ENCODE measurements around the gene RC3H1. TPM values are rescaled to one million over a fixed set of nuclear protein-coding genes. Genes with fewer than 3 reads are reported as not detected.

Gene RC3H1, protein sequence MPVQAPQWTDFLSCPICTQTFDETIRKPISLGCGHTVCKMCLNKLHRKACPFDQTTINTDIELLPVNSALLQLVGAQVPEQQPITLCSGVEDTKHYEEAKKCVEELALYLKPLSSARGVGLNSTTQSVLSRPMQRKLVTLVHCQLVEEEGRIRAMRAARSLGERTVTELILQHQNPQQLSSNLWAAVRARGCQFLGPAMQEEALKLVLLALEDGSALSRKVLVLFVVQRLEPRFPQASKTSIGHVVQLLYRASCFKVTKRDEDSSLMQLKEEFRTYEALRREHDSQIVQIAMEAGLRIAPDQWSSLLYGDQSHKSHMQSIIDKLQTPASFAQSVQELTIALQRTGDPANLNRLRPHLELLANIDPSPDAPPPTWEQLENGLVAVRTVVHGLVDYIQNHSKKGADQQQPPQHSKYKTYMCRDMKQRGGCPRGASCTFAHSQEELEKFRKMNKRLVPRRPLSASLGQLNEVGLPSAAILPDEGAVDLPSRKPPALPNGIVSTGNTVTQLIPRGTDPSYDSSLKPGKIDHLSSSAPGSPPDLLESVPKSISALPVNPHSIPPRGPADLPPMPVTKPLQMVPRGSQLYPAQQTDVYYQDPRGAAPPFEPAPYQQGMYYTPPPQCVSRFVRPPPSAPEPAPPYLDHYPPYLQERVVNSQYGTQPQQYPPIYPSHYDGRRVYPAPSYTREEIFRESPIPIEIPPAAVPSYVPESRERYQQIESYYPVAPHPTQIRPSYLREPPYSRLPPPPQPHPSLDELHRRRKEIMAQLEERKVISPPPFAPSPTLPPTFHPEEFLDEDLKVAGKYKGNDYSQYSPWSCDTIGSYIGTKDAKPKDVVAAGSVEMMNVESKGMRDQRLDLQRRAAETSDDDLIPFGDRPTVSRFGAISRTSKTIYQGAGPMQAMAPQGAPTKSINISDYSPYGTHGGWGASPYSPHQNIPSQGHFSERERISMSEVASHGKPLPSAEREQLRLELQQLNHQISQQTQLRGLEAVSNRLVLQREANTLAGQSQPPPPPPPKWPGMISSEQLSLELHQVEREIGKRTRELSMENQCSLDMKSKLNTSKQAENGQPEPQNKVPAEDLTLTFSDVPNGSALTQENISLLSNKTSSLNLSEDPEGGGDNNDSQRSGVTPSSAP
- total RNA-seq (2022) (29.2 and 36.3 TPM in 2 replicates), Bru-seq, nascent RNA (percentile 90 among the genes with signal in this experiment), BruChase-seq, experiment 1, labeled RNA remaining after a 2-hour chase (percentile 94 among the genes with signal in this experiment), BruChase-seq, experiment 2, labeled RNA remaining after a 6-hour chase (percentile 90 among the genes with signal in this experiment)
- long read RNA-seq, full-length matches to known transcripts = 1 of 9 reads
- long read RNA-seq, partial matches to known transcripts = 2 of 9 reads
- long read RNA-seq, other reads (novel, unspliced or antisense) = 6 of 9 reads

DNA sequence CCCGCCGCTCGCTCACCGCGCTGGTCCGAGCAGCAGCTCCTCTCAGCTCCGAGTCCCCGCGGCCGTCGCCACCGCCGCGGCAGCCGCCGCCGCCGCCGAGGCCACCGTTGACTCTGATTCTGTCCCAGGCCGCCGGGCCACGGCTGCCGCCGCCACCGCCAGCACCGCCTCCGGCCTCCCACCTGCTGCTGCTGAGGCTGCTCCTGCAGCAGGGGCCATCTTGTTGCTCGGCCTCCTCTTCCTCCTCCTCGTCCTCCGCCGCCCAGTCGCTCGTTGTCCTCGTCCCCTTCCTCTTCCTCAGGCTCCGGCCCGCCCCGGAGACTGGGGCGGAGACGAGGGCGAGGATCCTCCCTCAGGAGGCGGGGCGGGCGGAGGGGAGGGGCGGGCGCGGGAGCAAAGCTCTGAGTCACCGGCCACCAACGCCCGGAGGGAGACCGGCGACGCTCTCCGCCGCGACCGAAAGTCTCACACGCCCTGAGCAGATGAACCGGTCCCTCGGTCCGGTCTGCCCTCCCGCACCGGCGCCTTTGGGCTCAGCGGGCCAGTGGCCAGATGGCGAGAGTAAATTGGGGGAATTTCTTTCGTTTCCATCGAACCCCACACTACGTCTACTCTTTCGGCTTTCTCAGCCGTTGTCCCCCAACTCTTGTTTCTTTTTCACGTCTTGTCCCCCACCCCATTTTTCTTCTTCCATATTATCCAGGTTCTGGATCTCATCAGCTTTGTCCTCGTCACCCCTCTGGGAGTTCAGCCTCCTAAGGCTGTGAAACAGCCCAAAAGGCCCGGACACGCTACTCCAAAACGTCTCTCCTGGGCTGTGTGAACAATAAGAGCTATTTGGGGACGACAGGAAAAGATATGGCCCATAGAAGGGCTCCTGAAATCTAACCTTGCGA lies at the start of gene RC3H1:
RC3H1 (minus strand) TSS at position 278 of the 896 bp plus-strand sequence. CDS start 29,372 bp downstream, outside the sequence.
- intact Hi-C loops (cut with micrococcal nuclease; ENCODE audit: unreplicated experiment) = loop anchor here (1.0 to 10.0 kb wide), 4 partner anchors 52 to 982 kb away; partner anchors contain the start of genes PRDX6 and ZBTB37
- CTCF ChIA-PET = interaction anchor here (0.6 kb wide), 1 partner anchor 22 kb away, joined by 3 read pairs; no protein-coding TSS in a partner anchor

DNA sequence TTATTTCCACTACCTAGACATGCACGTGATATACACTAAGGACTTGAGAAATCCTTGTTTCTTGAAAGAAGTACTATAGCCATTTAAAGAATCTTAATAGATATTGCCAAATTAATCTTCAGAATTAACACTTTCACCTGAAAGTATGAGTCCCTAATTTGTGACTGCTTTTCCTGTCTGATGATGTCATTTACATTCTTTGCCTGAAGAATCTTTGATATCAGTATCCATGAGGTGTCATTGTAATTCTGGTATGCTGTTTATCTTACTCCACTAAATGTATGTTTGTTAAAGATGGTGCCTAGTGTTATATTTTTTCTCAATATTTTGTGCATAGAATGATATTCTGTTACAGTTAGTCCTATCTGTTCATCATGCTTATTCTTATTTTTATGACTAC lies 48.5 kb upstream of the RC3H1 start:
- H3K4me1 Mint-ChIP-seq (ENCODE audit: low read depth, unreplicated experiment) = no peaks in the 10 kb centered on the region
- Histone ChIP-seq H3K4me1 (no peaks in the 10 kb centered on the region), H3K4me3 (ENCODE audit: low read depth, low read length) (no peak overlapping the region), H3K9me3 (no peaks in the 10 kb centered on the region), H3K27me3 (replicated peaks; ENCODE audit: control insufficient read depth, insufficient read depth, low read length) (no peaks in the 10 kb centered on the region), H3K36me3 (ENCODE audit: control insufficient read depth, insufficient read depth, low read length) (no peaks in the 10 kb centered on the region)
- TF ChIP-seq, protein P1, sequence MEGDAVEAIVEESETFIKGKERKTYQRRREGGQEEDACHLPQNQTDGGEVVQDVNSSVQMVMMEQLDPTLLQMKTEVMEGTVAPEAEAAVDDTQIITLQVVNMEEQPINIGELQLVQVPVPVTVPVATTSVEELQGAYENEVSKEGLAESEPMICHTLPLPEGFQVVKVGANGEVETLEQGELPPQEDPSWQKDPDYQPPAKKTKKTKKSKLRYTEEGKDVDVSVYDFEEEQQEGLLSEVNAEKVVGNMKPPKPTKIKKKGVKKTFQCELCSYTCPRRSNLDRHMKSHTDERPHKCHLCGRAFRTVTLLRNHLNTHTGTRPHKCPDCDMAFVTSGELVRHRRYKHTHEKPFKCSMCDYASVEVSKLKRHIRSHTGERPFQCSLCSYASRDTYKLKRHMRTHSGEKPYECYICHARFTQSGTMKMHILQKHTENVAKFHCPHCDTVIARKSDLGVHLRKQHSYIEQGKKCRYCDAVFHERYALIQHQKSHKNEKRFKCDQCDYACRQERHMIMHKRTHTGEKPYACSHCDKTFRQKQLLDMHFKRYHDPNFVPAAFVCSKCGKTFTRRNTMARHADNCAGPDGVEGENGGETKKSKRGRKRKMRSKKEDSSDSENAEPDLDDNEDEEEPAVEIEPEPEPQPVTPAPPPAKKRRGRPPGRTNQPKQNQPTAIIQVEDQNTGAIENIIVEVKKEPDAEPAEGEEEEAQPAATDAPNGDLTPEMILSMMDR (IDR thresholded peaks at IDR 0.05; ENCODE audit: insufficient read depth in 1 of 2, low read depth in 1 of 2, low read length in 1 of 2, severe bottlenecking in 1 of 2, unreplicated experiment in 1 of 2) = no peak
- no peak overlapping the region for H3K27ac Mint-ChIP-seq (ENCODE audit: unreplicated experiment)
- ChIA-PET CTCF (no interaction called here), POLR2A (no interaction called here)
- H3K36me3 Mint-ChIP-seq (ENCODE audit: insufficient read depth, unreplicated experiment) = no peaks in the 10 kb centered on the region
- no TSS peak for BruUV-seq (replicated peaks)
- H3K27me3 Mint-ChIP-seq (ENCODE audit: insufficient read depth, unreplicated experiment) = peaks cover 15% of the 10 kb centered on the region
- H3K9me3 Mint-ChIP-seq (ENCODE audit: unreplicated experiment) = no peaks in the 10 kb centered on the region
- intact Hi-C loops (cut with micrococcal nuclease; ENCODE audit: unreplicated experiment) = loop anchor here (10.0 kb wide), 1 partner anchor 86 kb away; no protein-coding TSS in a partner anchor
- DNase-seq = no peak
- no peak overlapping the region for H3K4me3 Mint-ChIP-seq (ENCODE audit: unreplicated experiment)

More for the DNA sequence above, at the start of gene RC3H1:
- Histone ChIP-seq H3K27me3 (replicated peaks; ENCODE audit: control insufficient read depth, insufficient read depth, low read length) (no peaks in the 10 kb centered on the region), H3K4me1 (peaks cover 14% of the 10 kb centered on the region), H3K4me3 (ENCODE audit: low read depth, low read length) (peak within 1 kb of the TSS; percentile 83), H3K9me3 (no peaks in the 10 kb centered on the region), H3K36me3 (ENCODE audit: control insufficient read depth, insufficient read depth, low read length) (no peaks in the 10 kb centered on the region)
- BruUV-seq (replicated peaks) = TSS peak; percentile 93
- TF ChIP-seq, protein P1 (IDR thresholded peaks at IDR 0.05; ENCODE audit: insufficient read depth in 1 of 2, low read depth in 1 of 2, low read length in 1 of 2, severe bottlenecking in 1 of 2, unreplicated experiment in 1 of 2) = no peak
- Mint-ChIP-seq H3K27ac (ENCODE audit: unreplicated experiment) (peak within 1 kb of the TSS; percentile 97), H3K27me3 (ENCODE audit: insufficient read depth, unreplicated experiment) (no peaks in the 10 kb centered on the region), H3K4me1 (ENCODE audit: low read depth, unreplicated experiment) (peaks cover 7% of the 10 kb centered on the region), H3K9me3 (ENCODE audit: unreplicated experiment) (no peaks in the 10 kb centered on the region), H3K36me3 (ENCODE audit: insufficient read depth, unreplicated experiment) (peaks cover 31% of the 10 kb centered on the region), H3K4me3 (ENCODE audit: unreplicated experiment) (peak within 1 kb of the TSS; percentile 84)
- POLR2A ChIA-PET = interaction anchor here (0.5 to 1.8 kb wide), 8 partner anchors 10 to 242 kb away, joined by 3 to 17 read pairs (median 4); partner anchors contain the start of genes GAS5 and ZBTB37
- peak; percentile 88 for DNase-seq
